ENCODE data around the gene GRIA4.

The GRIA4 gene

DNA sequence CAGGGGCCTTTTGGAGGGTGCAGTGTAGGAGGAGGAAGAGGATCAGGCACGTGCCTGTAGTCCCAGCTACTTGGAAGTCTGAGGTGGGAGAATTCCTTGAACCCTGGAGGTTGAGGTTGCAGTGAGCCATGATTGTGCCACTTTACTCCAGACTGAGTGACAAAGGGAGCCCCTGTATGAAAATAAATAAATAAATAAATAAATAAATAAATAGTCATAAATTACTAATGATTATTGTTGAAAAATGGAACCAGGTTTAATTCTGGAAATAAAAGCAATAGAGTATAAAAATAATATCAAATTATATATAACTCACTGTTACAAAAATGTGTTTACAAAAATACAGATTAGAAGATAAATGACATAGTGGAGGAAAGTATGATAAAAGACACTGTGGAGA is 37.9 kb downstream of the GRIA4 start:
- TF ChIP-seq, protein P1, sequence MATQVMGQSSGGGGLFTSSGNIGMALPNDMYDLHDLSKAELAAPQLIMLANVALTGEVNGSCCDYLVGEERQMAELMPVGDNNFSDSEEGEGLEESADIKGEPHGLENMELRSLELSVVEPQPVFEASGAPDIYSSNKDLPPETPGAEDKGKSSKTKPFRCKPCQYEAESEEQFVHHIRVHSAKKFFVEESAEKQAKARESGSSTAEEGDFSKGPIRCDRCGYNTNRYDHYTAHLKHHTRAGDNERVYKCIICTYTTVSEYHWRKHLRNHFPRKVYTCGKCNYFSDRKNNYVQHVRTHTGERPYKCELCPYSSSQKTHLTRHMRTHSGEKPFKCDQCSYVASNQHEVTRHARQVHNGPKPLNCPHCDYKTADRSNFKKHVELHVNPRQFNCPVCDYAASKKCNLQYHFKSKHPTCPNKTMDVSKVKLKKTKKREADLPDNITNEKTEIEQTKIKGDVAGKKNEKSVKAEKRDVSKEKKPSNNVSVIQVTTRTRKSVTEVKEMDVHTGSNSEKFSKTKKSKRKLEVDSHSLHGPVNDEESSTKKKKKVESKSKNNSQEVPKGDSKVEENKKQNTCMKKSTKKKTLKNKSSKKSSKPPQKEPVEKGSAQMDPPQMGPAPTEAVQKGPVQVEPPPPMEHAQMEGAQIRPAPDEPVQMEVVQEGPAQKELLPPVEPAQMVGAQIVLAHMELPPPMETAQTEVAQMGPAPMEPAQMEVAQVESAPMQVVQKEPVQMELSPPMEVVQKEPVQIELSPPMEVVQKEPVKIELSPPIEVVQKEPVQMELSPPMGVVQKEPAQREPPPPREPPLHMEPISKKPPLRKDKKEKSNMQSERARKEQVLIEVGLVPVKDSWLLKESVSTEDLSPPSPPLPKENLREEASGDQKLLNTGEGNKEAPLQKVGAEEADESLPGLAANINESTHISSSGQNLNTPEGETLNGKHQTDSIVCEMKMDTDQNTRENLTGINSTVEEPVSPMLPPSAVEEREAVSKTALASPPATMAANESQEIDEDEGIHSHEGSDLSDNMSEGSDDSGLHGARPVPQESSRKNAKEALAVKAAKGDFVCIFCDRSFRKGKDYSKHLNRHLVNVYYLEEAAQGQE (IDR thresholded peaks at IDR 0.05; ENCODE audit: insufficient read depth in 1 of 2, low read depth in 2 of 2, low read length in 2 of 2), result no peak
- no peak for TF ChIP-seq TAF1 (IDR thresholded peaks at IDR 0.05; ENCODE audit: borderline replicate concordance, insufficient read depth, low read length)
- TF ChIP-seq POLR2AphosphoS5 (IDR thresholded peaks at IDR 0.05; ENCODE audit: low read depth, low read length), result no peak
- no peak for TF ChIP-seq SIN3A (IDR thresholded peaks at IDR 0.05; ENCODE audit: borderline replicate concordance, insufficient read depth, low read length)
- TF ChIP-seq FOXP2 (optimal IDR thresholded peaks at IDR 0.05; ENCODE audit: borderline replicate concordance, extremely low read depth, extremely low read length, insufficient read depth), result no peak

DNA sequence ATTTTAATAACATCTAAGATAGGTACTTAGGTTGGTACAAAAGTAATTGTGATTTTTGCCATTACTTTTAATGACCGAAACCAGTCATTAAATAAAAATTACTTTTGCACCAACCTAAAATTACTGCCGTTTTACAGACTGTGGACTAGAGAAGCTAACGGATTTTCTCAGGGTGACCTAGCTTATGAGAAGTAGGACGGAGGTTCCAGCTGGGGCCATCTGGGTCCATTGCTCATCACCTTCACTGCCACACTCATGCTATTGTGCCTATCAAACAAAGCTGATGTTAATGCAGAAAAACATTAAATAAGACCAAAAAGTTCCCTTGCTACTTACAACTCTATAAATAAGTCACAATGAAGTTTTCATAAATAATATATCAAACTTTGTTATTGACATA is 38.9 kb downstream of the GRIA4 start:
- TF ChIP-seq, protein P1 (IDR thresholded peaks at IDR 0.05; ENCODE audit: insufficient read depth in 1 of 2, low read depth in 2 of 2, low read length in 2 of 2), result no peak
- TF ChIP-seq POLR2AphosphoS5 (IDR thresholded peaks at IDR 0.05; ENCODE audit: low read depth, low read length), result no peak
- no peak for TF ChIP-seq SIN3A (IDR thresholded peaks at IDR 0.05; ENCODE audit: borderline replicate concordance, insufficient read depth, low read length)
- TF ChIP-seq FOXP2 (optimal IDR thresholded peaks at IDR 0.05; ENCODE audit: borderline replicate concordance, extremely low read depth, extremely low read length, insufficient read depth), result no peak
- TF ChIP-seq TAF1 (IDR thresholded peaks at IDR 0.05; ENCODE audit: borderline replicate concordance, insufficient read depth, low read length), result no peak

DNA sequence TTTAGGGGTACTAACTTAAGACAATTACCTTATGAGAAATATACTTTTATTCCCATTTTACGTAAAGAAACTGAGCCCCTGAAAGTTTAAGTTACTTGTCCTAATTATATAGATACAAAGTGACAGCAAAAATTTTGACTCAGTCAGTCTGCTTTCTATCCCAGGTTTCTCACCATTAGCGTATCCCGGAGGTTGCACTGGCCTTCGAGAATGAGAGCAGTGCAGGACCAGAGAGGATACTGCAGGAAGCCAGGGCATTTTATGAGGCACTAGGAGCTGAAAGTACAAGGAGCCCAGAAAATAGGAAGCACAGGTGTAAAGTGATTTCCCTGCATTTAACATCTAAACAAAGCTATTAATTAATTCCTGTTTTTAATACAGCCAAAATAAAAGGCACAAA is 55.4 kb downstream of the GRIA4 start:
- TF ChIP-seq TAF1 (IDR thresholded peaks at IDR 0.05; ENCODE audit: borderline replicate concordance, insufficient read depth, low read length) (no peak), FOXP2 (optimal IDR thresholded peaks at IDR 0.05; ENCODE audit: borderline replicate concordance, extremely low read depth, extremely low read length, insufficient read depth) (no peak), SIN3A (IDR thresholded peaks at IDR 0.05; ENCODE audit: borderline replicate concordance, insufficient read depth, low read length) (no peak), POLR2AphosphoS5 (IDR thresholded peaks at IDR 0.05; ENCODE audit: low read depth, low read length) (no peak)
- TF ChIP-seq, protein P1 (IDR thresholded peaks at IDR 0.05; ENCODE audit: insufficient read depth in 1 of 2, low read depth in 2 of 2, low read length in 2 of 2), result no peak

DNA sequence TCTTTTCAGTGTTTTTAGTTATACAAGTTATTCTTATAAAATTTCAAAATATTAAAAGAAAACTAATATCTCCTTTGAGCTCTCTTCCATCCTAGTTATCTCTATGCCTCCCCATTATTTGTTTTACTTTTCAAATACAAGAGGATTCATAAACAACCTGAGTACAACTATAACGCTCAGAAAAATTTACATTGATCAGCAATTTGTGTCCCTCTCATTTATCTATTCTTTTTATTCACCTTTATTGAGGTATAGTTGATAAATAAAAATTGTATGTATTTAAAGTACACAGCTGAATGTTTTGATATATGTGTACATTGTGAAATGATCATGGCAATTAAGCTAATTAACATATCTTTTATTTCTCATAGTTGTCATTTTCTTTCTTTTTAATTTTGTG is 57.6 kb downstream of the GRIA4 start:
- TF ChIP-seq TAF1 (IDR thresholded peaks at IDR 0.05; ENCODE audit: borderline replicate concordance, insufficient read depth, low read length) (no peak), POLR2AphosphoS5 (IDR thresholded peaks at IDR 0.05; ENCODE audit: low read depth, low read length) (no peak), SIN3A (IDR thresholded peaks at IDR 0.05; ENCODE audit: borderline replicate concordance, insufficient read depth, low read length) (no peak), FOXP2 (optimal IDR thresholded peaks at IDR 0.05; ENCODE audit: borderline replicate concordance, extremely low read depth, extremely low read length, insufficient read depth) (no peak)
- TF ChIP-seq, protein P1 (IDR thresholded peaks at IDR 0.05; ENCODE audit: insufficient read depth in 1 of 2, low read depth in 2 of 2, low read length in 2 of 2), result no peak

DNA sequence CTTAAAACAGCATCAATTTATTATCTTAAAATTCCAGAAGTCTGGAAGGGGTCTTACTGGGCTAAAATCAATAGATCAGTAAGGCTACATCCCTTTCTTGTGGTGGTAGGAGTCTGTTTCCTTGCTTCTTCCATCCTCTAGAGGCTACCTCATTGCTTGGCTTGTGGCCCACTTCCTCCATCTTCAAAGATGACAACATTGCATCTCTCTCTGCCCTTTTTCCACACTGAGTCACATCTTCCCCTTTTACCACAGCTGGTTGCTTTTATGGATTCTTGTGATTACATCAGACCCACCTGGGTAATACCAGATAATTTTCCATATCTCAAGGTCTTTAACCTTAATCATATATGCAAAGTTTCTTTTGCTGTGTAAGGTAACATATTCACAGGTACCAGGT is 60.9 kb downstream of the GRIA4 start:
- TF ChIP-seq POLR2AphosphoS5 (IDR thresholded peaks at IDR 0.05; ENCODE audit: low read depth, low read length) (no peak), SIN3A (IDR thresholded peaks at IDR 0.05; ENCODE audit: borderline replicate concordance, insufficient read depth, low read length) (no peak), FOXP2 (optimal IDR thresholded peaks at IDR 0.05; ENCODE audit: borderline replicate concordance, extremely low read depth, extremely low read length, insufficient read depth) (no peak), TAF1 (IDR thresholded peaks at IDR 0.05; ENCODE audit: borderline replicate concordance, insufficient read depth, low read length) (no peak)
- TF ChIP-seq, protein P1 (IDR thresholded peaks at IDR 0.05; ENCODE audit: insufficient read depth in 1 of 2, low read depth in 2 of 2, low read length in 2 of 2), result no peak

Measured in PFSK-1 (cell line).